Loucy (cell line): ENCODE data around the gene UNK.

ENCODE experiments used
- H2AFZ ChIP-seq: fragments of 200-600 bp; sonication (generic); 2 replicates; pipeline ENCODE4 v1.6.0; 2016; ENCODE audit warnings: antibody characterized with exemption, mild to moderate bottlenecking, low read length, moderate library complexity
- H3F3A ChIP-seq: fragments of 200-600 bp; 2 replicates; pipeline ENCODE4 v1.6.0; 2016; ENCODE audit warnings: antibody characterized with exemption, low read depth, mild to moderate bottlenecking
- H3K27me3 ChIP-seq: fragments of 200-600 bp; sonication (generic); 2 replicates; pipeline ENCODE4 v1.6.1; 2014; ENCODE audit warnings: low read length, mild to moderate bottlenecking; ENCODE audit not compliant: insufficient read depth, poor library complexity, severe bottlenecking
- H3K36me3 ChIP-seq: fragments of 200-600 bp; sonication (generic); 2 replicates; pipeline ENCODE4 v1.6.1; 2016; ENCODE audit warnings: low read length; ENCODE audit not compliant: insufficient read depth
- H3K4me1 ChIP-seq: fragments of 200-600 bp; sonication (generic); 2 replicates; pipeline ENCODE4 v1.5.1; 2014; ENCODE audit warnings: low read length, mild to moderate bottlenecking; ENCODE audit not compliant: insufficient read depth, poor library complexity, severe bottlenecking
- H3K4me2 ChIP-seq: fragments of 200-600 bp; sonication (generic); 2 replicates; pipeline ENCODE4 v1.6.0; 2014; ENCODE audit warnings: antibody characterized with exemption, low read length, low read depth, mild to moderate bottlenecking; ENCODE audit not compliant: poor library complexity, severe bottlenecking
- H3K4me3 ChIP-seq: fragments of 200-600 bp; sonication (generic); 2 replicates; pipeline ENCODE4 v1.5.1; 2014; ENCODE audit warnings: low read length, mild to moderate bottlenecking, mixed read lengths; ENCODE audit not compliant: poor library complexity, severe bottlenecking
- H3K79me2 ChIP-seq: fragments of 200-600 bp; sonication (generic); 2 replicates; pipeline ENCODE4 v1.6.1; 2014; ENCODE audit warnings: low read length; ENCODE audit not compliant: insufficient read depth
- H3K9ac ChIP-seq: fragments of 200-600 bp; sonication (generic); 2 replicates; pipeline ENCODE4 v1.6.0; 2014; ENCODE audit warnings: mild to moderate bottlenecking, low read depth, low read length, moderate library complexity; ENCODE audit not compliant: poor library complexity, severe bottlenecking
- H3K9me2 ChIP-seq: fragments of 200-600 bp; sonication (generic); replicated peaks from 2 replicates; pipeline ENCODE4 v1.6.1; 2016; ENCODE audit warnings: low read depth, low read length, mixed read lengths
- H3K9me3 ChIP-seq: fragments of 200-600 bp; sonication (generic); 2 replicates; pipeline ENCODE4 v1.6.1; 2014; ENCODE audit warnings: mild to moderate bottlenecking, antibody characterized with exemption, low read length, low read depth; ENCODE audit not compliant: insufficient read depth
- H4K20me1 ChIP-seq: fragments of 200-600 bp; sonication (generic); 2 replicates; pipeline ENCODE4 v1.6.0; 2014; ENCODE audit warnings: antibody characterized with exemption, low read length, mild to moderate bottlenecking; ENCODE audit not compliant: insufficient read depth, poor library complexity, severe bottlenecking
- CTCF ChIP-seq: fragments of 200-600 bp; sonication (generic); conservative IDR thresholded peaks from 2 replicates; pipeline ENCODE4 v1.5.1; 2014; ENCODE audit warnings: mild to moderate bottlenecking, antibody characterized with exemption, low read length
- EZH2phosphoT487 ChIP-seq: fragments of 200-600 bp; IDR thresholded peaks from 2 replicates; pipeline ENCODE4 v1.6.1; 2018; ENCODE audit warnings: antibody characterized with exemption, mild to moderate bottlenecking, moderate library complexity, borderline replicate concordance

UNK gene

GRCh38 chr17:75830164-75831031, 45.8 kb downstream of the UNK start:
- H3K9me3 ChIP-seq, result no peaks in the 10 kb centered on the region
- TF ChIP-seq CTCF, result peak; percentile 74
- no peak for TF ChIP-seq EZH2phosphoT487
- peaks cover 24% of the 10 kb centered on the region for H3K4me1 ChIP-seq
- peaks cover 4% of the 10 kb centered on the region; the same call in 1 of the 2 replicates for H3K79me2 ChIP-seq
- H3K27me3 ChIP-seq, result no peaks in the 10 kb centered on the region
- H3K36me3 ChIP-seq, result peaks cover 52% of the 10 kb centered on the region; the same call in 1 of the 2 replicates
- no peak overlapping the region for H2AFZ ChIP-seq
- H3F3A ChIP-seq, result no peaks in the 10 kb centered on the region
- H3K9ac ChIP-seq, result no peak overlapping the region
- peaks cover 33% of the 10 kb centered on the region for H4K20me1 ChIP-seq
- H3K9me2 ChIP-seq, result no peaks in the 10 kb centered on the region
- H3K4me2 ChIP-seq, result no peak overlapping the region
- H3K4me3 ChIP-seq, result no peak overlapping the region

GRCh38 chr17:75831032-75831571, 46.5 kb downstream of the UNK start:
- H3K9me2 ChIP-seq, result no peaks in the 10 kb centered on the region
- no peak overlapping the region for H3K9ac ChIP-seq
- peaks cover 37% of the 10 kb centered on the region for H4K20me1 ChIP-seq
- no peaks in the 10 kb centered on the region for H3F3A ChIP-seq
- peaks cover 54% of the 10 kb centered on the region; the same call in 1 of the 2 replicates for H3K36me3 ChIP-seq
- peaks cover 24% of the 10 kb centered on the region for H3K4me1 ChIP-seq
- no peak overlapping the region for H3K4me3 ChIP-seq
- no peak overlapping the region for H2AFZ ChIP-seq
- no peak overlapping the region for H3K4me2 ChIP-seq
- TF ChIP-seq EZH2phosphoT487 (no peak), CTCF (no peak)
- no peaks in the 10 kb centered on the region for H3K27me3 ChIP-seq
- H3K79me2 ChIP-seq, result peaks cover 4% of the 10 kb centered on the region; the same call in 1 of the 2 replicates
- no peaks in the 10 kb centered on the region for H3K9me3 ChIP-seq

- no peak overlapping the region for H2AFZ ChIP-seq
- H3K79me2 ChIP-seq, result peaks cover 4% of the 10 kb centered on the region; the same call in 1 of the 2 replicates
- no peaks in the 10 kb centered on the region for H3F3A ChIP-seq
- H4K20me1 ChIP-seq, result peaks cover 41% of the 10 kb centered on the region
- TF ChIP-seq CTCF (no peak), EZH2phosphoT487 (no peak)
- peak overlapping the region; percentile 50 for H3K4me2 ChIP-seq
- H3K4me1 ChIP-seq, result peaks cover 21% of the 10 kb centered on the region
- peak overlapping the region; percentile 38 for H3K9ac ChIP-seq
- no peaks in the 10 kb centered on the region for H3K9me2 ChIP-seq
- peak overlapping the region; percentile 27 for H3K4me3 ChIP-seq
- H3K9me3 ChIP-seq, result no peaks in the 10 kb centered on the region
- no peaks in the 10 kb centered on the region for H3K27me3 ChIP-seq
- H3K36me3 ChIP-seq, result peaks cover 60% of the 10 kb centered on the region; the same call in 1 of the 2 replicates
Measured at GRCh38 chr17:75832164-75832651, 47.6 kb downstream of the UNK start.
